ENCODE data around the gene TMEM167B. TPM values are rescaled to one million over a fixed set of nuclear protein-coding genes. Genes with fewer than 3 reads are reported as not detected.

TMEM167B gene
- total RNA-seq, 1 donor from 2014 or later = 45.0 TPM

- Mint-ChIP-seq H3K27ac (no peak overlapping the region), H3K36me3 (ENCODE audit: low read depth) (peaks cover 5% of the 10 kb centered on the region), H3K4me1 (peaks cover 12% of the 10 kb centered on the region), H3K9me3 (no peaks in the 10 kb centered on the region), H3K4me3 (no peak overlapping the region), H3K27me3 (no peaks in the 10 kb centered on the region)
- POLR2A ChIA-PET = no interaction called here
- CTCF ChIA-PET = no interaction called here
- DNase-seq (no peak), ATAC-seq (ENCODE audit: low read depth) (no peak)
- intact Hi-C loops (cut with micrococcal nuclease) = no loop called here
- no peak for TF ChIP-seq CTCF (IDR thresholded peaks at IDR 0.05)
Measured at GRCh38 chr1:109080441-109081082, 10.0 kb upstream of the TMEM167B start.

- Mint-ChIP-seq H3K36me3 (ENCODE audit: low read depth) (no peaks in the 10 kb centered on the region), H3K27ac (no peak overlapping the region), H3K4me1 (no peaks in the 10 kb centered on the region), H3K27me3 (no peaks in the 10 kb centered on the region), H3K4me3 (no peak overlapping the region), H3K9me3 (no peaks in the 10 kb centered on the region)
- intact Hi-C loops (cut with micrococcal nuclease) = no loop called here
- POLR2A ChIA-PET = interaction anchor here (1.2 to 2.1 kb wide), 2 partner anchors 17 to 41 kb away, joined by 3 to 8 read pairs; partner anchors contain the start of gene WDR47
- DNase-seq (no peak), ATAC-seq (ENCODE audit: low read depth) (no peak)
- no peak for TF ChIP-seq CTCF (IDR thresholded peaks at IDR 0.05)
- CTCF ChIA-PET = no interaction called here
Measured at GRCh38 chr1:109083501-109083900, 7.1 kb upstream of the TMEM167B start.

GRCh38 chr1:109083923-109084322, 6.6 kb upstream of the TMEM167B start:
- DNase-seq = no peak
- intact Hi-C loops (cut with micrococcal nuclease) = no loop called here
- Mint-ChIP-seq H3K4me3 (no peak overlapping the region), H3K36me3 (ENCODE audit: low read depth) (no peaks in the 10 kb centered on the region), H3K4me1 (no peaks in the 10 kb centered on the region), H3K27me3 (no peaks in the 10 kb centered on the region), H3K9me3 (no peaks in the 10 kb centered on the region), H3K27ac (no peak overlapping the region)
- ATAC-seq (ENCODE audit: low read depth) = no peak
- POLR2A ChIA-PET = interaction anchor here (1.2 to 2.1 kb wide), 2 partner anchors 16 to 42 kb away, joined by 3 to 8 read pairs; partner anchors contain the start of gene WDR47
- TF ChIP-seq CTCF (IDR thresholded peaks at IDR 0.05) = no peak
- CTCF ChIA-PET = interaction anchor here (0.6 kb wide), 1 partner anchor 1557 kb away, joined by 3 read pairs; no protein-coding TSS in a partner anchor

- TF ChIP-seq CTCF (IDR thresholded peaks at IDR 0.05) = no peak
- intact Hi-C loops (cut with micrococcal nuclease) = no loop called here
- no peak for DNase-seq
- H3K4me3 Mint-ChIP-seq = no peak overlapping the region
- no peaks in the 10 kb centered on the region for H3K27me3 Mint-ChIP-seq
- H3K27ac Mint-ChIP-seq = no peak overlapping the region
- peaks cover 3% of the 10 kb centered on the region for H3K36me3 Mint-ChIP-seq (ENCODE audit: low read depth)
- no peaks in the 10 kb centered on the region for H3K9me3 Mint-ChIP-seq
- no peak for ATAC-seq (ENCODE audit: low read depth)
- CTCF ChIA-PET = interaction anchor here (0.6 kb wide), 1 partner anchor 1558 kb away, joined by 3 read pairs; no protein-coding TSS in a partner anchor
- peaks cover 5% of the 10 kb centered on the region for H3K4me1 Mint-ChIP-seq
- POLR2A ChIA-PET = interaction anchor here (2.1 to 2.6 kb wide), 2 partner anchors 8 to 15 kb away, joined by 8 to 10 read pairs; partner anchors contain the start of gene TAF13
Measured at GRCh38 chr1:109084563-109085517, 5.7 kb upstream of the TMEM167B start.

Measured in activated B cell treated with CpG ODN at 0.5 μM for 24 hours (primary cell).